Psoas muscle (tissue), 8 donors: Measurements from ENCODE around the gene MX2. TPM values are rescaled to one million over a fixed set of nuclear protein-coding genes. Genes with fewer than 3 reads are reported as not detected.

Experiments used
- ATAC-seq, 4 donors: fragments of 200-7000 bp; cut with Tn5 transposase; one replicate each; pipeline ENCODE4 v1.9.1; 2020; ENCODE audit warnings: moderate library complexity in 3 of 4, mild to moderate bottlenecking in 2 of 4
- DNase-seq, 2 donors: peaks; one replicate each; pipeline ENCODE4 v3.0.0-alpha.2; 2020
- H3K27ac ChIP-seq: fragments of 200-600 bp; one replicate; pipeline ENCODE4 v1.8.0; 2022
- H3K27me3 ChIP-seq, 3 donors: fragments of 200-600 bp in 1 of 3; one replicate each; pipeline versions ENCODE4 v1.6.1 to v1.8.0; 2013 to 2022; ENCODE audit warnings: low read length in 2 of 3, mild to moderate bottlenecking in 2 of 3, moderate library complexity in 1 of 3; ENCODE audit not compliant: insufficient read depth in 3 of 3
- H3K36me3 ChIP-seq, 2 donors: fragments of 200-600 bp in 1 of 2; one replicate each; pipeline versions ENCODE4 v1.6.1 to v1.8.0; 2013 to 2022; ENCODE audit warnings: low read depth in 1 of 2, mild to moderate bottlenecking in 1 of 2, moderate library complexity in 1 of 2; ENCODE audit not compliant: insufficient read depth in 1 of 2
- H3K4me1 ChIP-seq: fragments of 200-600 bp; one replicate; pipeline ENCODE4 v1.8.0; 2022
- H3K4me3 ChIP-seq: fragments of 200-600 bp; one replicate; pipeline ENCODE4 v1.8.0; 2022; ENCODE audit warnings: mild to moderate bottlenecking
- H3K9me3 ChIP-seq: fragments of 200-600 bp; one replicate; pipeline ENCODE4 v1.8.0; 2022
- CTCF ChIP-seq: fragments of 200-600 bp; IDR thresholded peaks from one replicate; pipeline ENCODE4 v1.8.0; 2022; ENCODE audit warnings: antibody characterized with exemption
- WGBS, 3 donors: extraction: QIAGEN DNeasy Blood & Tissue Kit; methylation state at CpG; one replicate each; pipeline versions ENCODE4 v1.1.6 to v1.1.7; 2013; 5-methylcytosine and 5-hydroxymethylcytosine counted together
- intact Hi-C, 2 donors: fragments of 100-400 bp; cut with DNase I; formaldehyde crosslinking; loops; one replicate each; pipeline versions ENCODE4 v1.11.0 to v1.14.2; 2022
- polyA plus RNA-seq, 3 donors: library from polyadenylated mRNA; stranded (reverse); fragments of 200-250 nt; gene quantifications; one replicate each; pipeline ENCODE4 v1.2.3, GENCODE V29; 2013
- total RNA-seq, 4 donors: library from RNA; stranded (reverse); fragmentation: NEBNext Ultra II Directional in 2 of 4; extraction: Animal tissue kit (Norgen Biotek cat#: 25700) in 2 of 4; gene quantifications; one replicate each; pipeline versions ENCODE4 v1.2.1 to v1.2.4, GENCODE V29; 2021 to 2023
- donor health status: healthy with polysubstance abuse.
- donor health status: DM: no; HTN: no; CAD: no; lungs with moderate emphysema.
- donor health status: Bipolar disorder and iron deficiency.
- donor health status: healthy.
- donor health status: DM: yes; HTN: yes; CAD: no.
- donor health status: DM: no; HTN: no; CAD: no.
- donor health status: DM: no; HTN: no; CAD: no.
- donor health status: DM: yes; HTN: yes; CAD: no.

Gene MX2
- total and polyA plus RNA-seq, 7 donors: 1.2 to 3.6 (median 2.7) TPM

- intact Hi-C loops: no loop called here
Observed at GRCh38 chr21:41374177-41374712, 12.4 kb downstream of the MX2 start.

GRCh38 chr21:41374867-41375533 is 13.2 kb downstream of the MX2 start:
- H3K4me3 ChIP-seq: no peak overlapping the region
- H3K27me3 ChIP-seq: peaks cover 0 to 5% (median 0%) of the 10 kb centered on the region in 3 donors
- DNase-seq: no peak
- no peak for TF ChIP-seq CTCF
- H3K4me1 ChIP-seq: no peaks in the 10 kb centered on the region
- 75 to 87% (median 79%) methylated on average over 5 of the region's 5 CpGs for WGBS, 3 donors
- H3K36me3 ChIP-seq: no peaks in the 10 kb centered on the region
- ATAC-seq: no peak
- H3K27ac ChIP-seq: no peak overlapping the region
- intact Hi-C loops: no loop called here
- no peaks in the 10 kb centered on the region for H3K9me3 ChIP-seq

More at GRCh38 chr21:41374177-41374712, 12.4 kb downstream of the MX2 start:
- WGBS, 3 donors: 85 to 94% (median 86%) methylated on average over 14 of the region's 14 CpGs
- no peak for DNase-seq
- H3K27ac ChIP-seq: no peak overlapping the region
- no peak for ATAC-seq
- H3K36me3 ChIP-seq: no peaks in the 10 kb centered on the region
- no peaks in the 10 kb centered on the region for H3K4me1 ChIP-seq
- peaks cover 0 to 5% (median 0%) of the 10 kb centered on the region in 3 donors for H3K27me3 ChIP-seq
- no peak for TF ChIP-seq CTCF
- H3K9me3 ChIP-seq: no peaks in the 10 kb centered on the region
- no peak overlapping the region for H3K4me3 ChIP-seq

- Histone ChIP-seq H3K36me3 (no peaks in the 10 kb centered on the region), H3K4me1 (no peaks in the 10 kb centered on the region), H3K27ac (no peak overlapping the region), H3K9me3 (no peaks in the 10 kb centered on the region), H3K27me3 (peaks cover 0 to 2% (median 2%) of the 10 kb centered on the region in 3 donors), H3K4me3 (no peak overlapping the region)
- intact Hi-C loops: no loop called here
- no peak for TF ChIP-seq CTCF
- ATAC-seq (no peak), DNase-seq (no peak)
- 66 to 79% (median 77%) methylated on average over 5 of the region's 5 CpGs for WGBS, 3 donors
Observed at GRCh38 chr21:41375875-41376274, 14.0 kb downstream of the MX2 start.

GRCh38 chr21:41377715-41378114 is 15.9 kb downstream of the MX2 start:
- Histone ChIP-seq H3K27me3 (peaks cover 0 to 2% (median 0%) of the 10 kb centered on the region in 3 donors), H3K9me3 (no peaks in the 10 kb centered on the region), H3K27ac (no peak overlapping the region), H3K4me3 (no peak overlapping the region), H3K4me1 (no peaks in the 10 kb centered on the region), H3K36me3 (no peaks in the 10 kb centered on the region)
- 80 to 86% (median 84%) methylated on average over 16 of the region's 16 CpGs for WGBS, 3 donors
- intact Hi-C loops: no loop called here
- TF ChIP-seq CTCF: no peak
- ATAC-seq (no peak), DNase-seq (no peak)

GRCh38 chr21:41378849-41379248 is 17.0 kb downstream of the MX2 start:
- Histone ChIP-seq H3K4me3 (no peak overlapping the region), H3K27ac (no peak overlapping the region), H3K27me3 (peaks cover 0 to 2% (median 0%) of the 10 kb centered on the region in 3 donors), H3K4me1 (no peaks in the 10 kb centered on the region), H3K9me3 (no peaks in the 10 kb centered on the region), H3K36me3 (no peaks in the 10 kb centered on the region)
- no peak for ATAC-seq
- TF ChIP-seq CTCF: no peak
- 66 to 76% (median 76%) methylated on average over 8 of the region's 8 CpGs for whole genome bisulfite sequencing, 3 donors
- intact Hi-C loops: no loop called here
- no peak for DNase-seq
